ENCODE measurements around the gene TUBGCP6.

TUBGCP6 gene

DNA sequence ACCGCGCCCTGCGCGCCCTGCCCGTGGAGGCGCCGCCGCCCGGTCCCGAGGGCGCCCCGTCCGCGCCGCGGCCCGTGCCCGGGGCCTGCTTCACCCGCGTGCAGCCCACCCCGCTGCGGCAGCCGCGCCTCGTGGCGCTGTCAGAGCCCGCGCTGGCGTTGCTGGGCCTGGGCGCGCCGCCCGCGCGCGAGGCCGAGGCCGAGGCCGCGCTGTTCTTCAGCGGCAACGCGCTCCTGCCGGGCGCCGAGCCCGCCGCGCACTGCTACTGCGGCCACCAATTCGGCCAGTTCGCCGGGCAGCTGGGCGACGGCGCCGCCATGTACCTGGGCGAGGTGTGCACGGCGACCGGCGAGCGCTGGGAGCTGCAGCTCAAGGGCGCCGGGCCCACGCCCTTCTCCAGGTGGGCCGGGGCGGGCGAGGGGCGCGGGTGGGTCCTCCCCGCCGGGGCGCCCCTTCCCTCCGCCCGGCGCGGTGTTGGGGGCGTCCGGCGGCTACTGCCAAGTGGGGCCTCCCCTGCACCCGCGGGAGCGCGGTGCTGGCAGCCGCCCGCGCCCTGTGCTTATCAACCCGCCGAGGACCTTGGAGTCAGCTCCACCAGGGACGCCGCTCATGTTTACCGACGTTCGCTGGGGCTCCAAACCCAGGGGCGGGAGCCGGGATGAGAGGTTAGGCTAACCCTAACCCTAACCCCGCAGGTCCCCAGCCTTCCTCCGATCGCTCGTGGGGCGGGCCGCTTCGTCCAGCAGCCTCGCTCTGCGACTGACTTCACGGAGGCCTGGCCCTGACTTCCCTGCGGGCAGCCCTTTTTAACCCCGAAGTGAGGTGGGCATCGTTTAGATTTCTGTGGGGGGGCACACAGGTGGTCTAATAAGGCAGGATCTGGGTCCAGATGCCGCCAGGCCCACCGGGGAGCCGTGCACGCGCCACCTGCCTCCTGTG, 43.4 kb downstream of the TUBGCP6 start:
- no peak for TF ChIP-seq ZNF274 (IDR thresholded peaks at IDR 0.05; ENCODE audit: low read depth, low read length)
- H3K4me3 ChIP-seq (ENCODE audit: low read length) = peak overlapping the region; percentile 61

DNA sequence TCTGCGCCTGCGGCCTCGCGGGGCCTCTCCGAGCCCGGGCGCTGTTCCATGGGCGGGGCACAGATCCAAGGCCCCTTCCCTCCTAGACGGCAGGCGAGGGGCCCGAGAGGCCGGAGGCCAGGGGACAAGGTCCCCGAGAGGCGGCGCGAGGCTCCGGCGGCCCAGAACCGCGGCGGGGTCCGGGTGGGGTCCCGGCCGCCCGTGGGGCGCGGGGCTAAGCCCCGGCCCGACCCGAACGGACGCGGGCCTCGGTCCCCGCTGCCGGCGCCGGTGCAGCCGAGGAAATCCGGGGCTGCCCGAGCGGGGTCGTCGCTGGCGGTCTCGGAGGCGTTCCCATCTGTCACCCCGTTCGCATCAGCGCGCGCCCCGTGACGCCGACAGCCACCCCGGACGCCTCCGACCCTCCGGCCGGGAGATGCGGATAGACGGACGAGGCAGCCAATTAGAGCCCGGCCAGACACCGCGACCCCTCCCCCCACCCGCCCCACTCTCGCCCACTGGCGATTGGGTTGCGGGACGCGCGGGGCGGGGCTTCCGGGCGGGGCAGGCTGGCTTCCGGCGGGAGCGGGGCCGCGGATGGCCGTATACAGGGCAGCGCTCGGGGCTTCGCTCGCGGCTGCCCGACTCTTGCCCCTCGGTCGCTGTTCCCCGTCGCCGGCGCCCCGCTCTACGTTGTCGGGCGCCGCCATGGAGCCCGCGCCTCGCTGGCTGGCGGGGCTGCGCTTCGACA, 44.2 kb downstream of the TUBGCP6 start, which contains the start of gene SELENOO:
Gene SELENOO, plus strand, starts transcription at position 551 of the 730 bp plus-strand sequence. Its CDS starts 26 bp downstream, at position 577.
- H3K4me3 ChIP-seq (ENCODE audit: low read length) = peak within 1 kb of the TSS; percentile 85
- TF ChIP-seq ZNF274 (IDR thresholded peaks at IDR 0.05; ENCODE audit: low read depth, low read length) = no peak

- TF ChIP-seq ZNF274 (IDR thresholded peaks at IDR 0.05; ENCODE audit: low read depth, low read length) = no peak
- H3K4me3 ChIP-seq (ENCODE audit: low read length) = peak overlapping the region; percentile 85
Observed at GRCh38 chr22:50199829-50200460, 44.9 kb downstream of the TUBGCP6 start.

DNA sequence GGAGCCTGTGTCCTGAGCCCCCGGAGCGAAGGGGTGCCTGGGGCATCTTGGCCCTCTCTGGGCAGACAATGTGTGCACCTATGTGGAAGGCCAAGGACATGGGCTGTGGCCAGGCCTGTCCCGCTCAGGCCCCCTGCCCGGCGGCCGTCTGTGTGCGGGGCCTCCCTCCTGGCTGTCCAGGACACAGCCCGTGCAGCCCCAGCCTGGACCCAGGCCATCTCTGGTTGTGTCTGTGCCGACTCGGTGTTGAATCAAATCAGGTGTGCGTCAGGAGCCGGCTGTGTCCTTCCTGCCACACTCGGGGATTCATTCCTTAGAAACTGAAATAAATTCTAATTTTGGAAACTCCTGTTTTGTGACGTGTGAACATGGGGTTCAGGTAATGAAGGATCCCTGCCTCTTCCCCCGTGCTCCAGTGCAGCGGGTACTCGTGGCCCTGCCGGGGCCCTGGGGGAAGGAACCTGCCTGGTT, 45.5 kb downstream of the TUBGCP6 start:
- no peak for TF ChIP-seq ZNF274 (IDR thresholded peaks at IDR 0.05; ENCODE audit: low read depth, low read length)
- no peak overlapping the region for H3K4me3 ChIP-seq (ENCODE audit: low read length)

DNA sequence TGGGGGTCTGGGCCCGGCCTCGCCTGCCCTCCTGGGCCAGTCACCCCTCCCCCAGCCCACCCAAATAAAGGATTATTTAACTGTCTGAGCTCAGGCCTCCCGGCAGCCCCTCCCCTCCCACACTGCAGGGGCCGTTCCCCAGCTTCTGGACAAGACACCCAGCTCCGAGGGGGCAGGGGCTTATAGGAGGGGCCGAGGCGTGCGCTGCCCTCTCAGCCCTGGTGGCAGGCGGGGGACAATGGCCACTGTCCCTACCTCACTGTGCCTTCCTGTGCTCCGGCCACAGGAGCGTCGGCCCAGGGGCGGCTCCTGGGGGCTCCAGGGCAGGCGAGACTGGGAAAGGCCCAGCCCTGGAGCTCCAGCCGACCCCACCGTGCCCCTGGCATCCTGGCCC, 46.2 kb downstream of the TUBGCP6 start:
- no peak overlapping the region for H3K4me3 ChIP-seq (ENCODE audit: low read length)
- TF ChIP-seq ZNF274 (IDR thresholded peaks at IDR 0.05; ENCODE audit: low read depth, low read length) = no peak

GRCh38 chr22:50197856-50198623, 46.8 kb downstream of the TUBGCP6 start:
- no peak overlapping the region for H3K4me3 ChIP-seq (ENCODE audit: low read length)
- no peak for TF ChIP-seq ZNF274 (IDR thresholded peaks at IDR 0.05; ENCODE audit: low read depth, low read length)

DNA sequence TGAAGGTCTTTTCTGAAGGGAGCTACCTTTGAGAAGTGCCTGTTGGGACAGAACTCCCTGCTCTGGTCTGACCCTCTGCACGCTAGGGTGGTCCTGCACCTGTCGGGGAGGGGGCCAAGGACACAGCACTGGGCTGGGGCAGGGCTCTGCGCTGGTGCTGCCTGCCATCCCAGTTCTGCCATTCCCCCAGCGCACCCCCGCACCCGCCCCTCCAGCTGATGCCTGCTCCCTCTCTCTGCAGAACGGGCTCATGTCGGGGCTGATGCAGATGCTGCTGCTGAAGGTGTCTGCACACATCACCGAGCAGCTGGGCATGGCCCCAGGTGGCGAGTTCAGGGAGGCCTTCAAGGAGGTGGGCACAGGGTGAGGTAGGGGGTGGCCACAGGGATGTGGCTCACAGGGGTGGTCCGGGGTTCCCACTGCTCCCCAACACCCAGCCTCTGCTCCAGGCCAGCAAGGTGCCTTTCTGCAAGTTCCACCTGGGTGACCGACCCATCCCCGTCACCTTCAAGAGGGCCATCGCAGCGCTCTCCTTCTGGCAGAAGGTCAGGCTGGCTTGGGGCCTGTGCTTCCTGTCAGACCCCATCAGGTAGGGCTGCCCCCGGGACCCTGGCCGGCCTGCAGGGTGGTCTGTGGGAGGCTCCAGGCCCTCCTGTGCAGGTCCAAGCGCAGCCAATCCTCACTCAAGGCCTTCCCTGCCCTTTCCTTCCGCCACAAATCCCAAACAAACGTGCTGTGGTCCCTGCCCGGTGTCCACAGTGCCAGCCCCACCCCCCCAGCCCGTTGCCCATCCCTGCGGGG, 47.6 kb downstream of the TUBGCP6 start:
- no peak for TF ChIP-seq ZNF274 (IDR thresholded peaks at IDR 0.05; ENCODE audit: low read depth, low read length)

DNA sequence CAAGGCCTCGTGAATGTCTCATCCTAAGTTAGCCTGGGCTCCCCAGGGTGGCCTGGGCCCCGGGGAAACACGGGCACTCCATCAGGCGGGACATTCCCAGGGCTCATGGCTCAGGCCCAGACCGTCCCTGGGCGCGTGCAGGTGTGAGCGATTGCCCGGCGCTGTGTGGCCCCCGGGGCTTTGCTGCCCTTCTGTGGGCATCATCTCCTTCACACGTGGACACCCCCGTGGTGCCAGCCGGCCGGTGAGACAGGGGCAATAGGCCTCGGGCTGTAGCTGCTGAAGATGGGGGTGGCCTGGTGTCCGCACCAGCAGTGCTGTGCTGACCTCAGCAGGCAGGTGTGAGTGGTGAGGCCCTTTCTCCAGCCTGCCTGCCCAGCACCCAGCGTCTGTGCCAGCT, 48.6 kb downstream of the TUBGCP6 start:
- no peak overlapping the region for H3K4me3 ChIP-seq (ENCODE audit: low read length)
- no peak for TF ChIP-seq ZNF274 (IDR thresholded peaks at IDR 0.05; ENCODE audit: low read depth, low read length)

More for the DNA sequence above, 47.6 kb downstream of the TUBGCP6 start:
- H3K4me3 ChIP-seq (ENCODE audit: low read length) = no peak overlapping the region

DNA sequence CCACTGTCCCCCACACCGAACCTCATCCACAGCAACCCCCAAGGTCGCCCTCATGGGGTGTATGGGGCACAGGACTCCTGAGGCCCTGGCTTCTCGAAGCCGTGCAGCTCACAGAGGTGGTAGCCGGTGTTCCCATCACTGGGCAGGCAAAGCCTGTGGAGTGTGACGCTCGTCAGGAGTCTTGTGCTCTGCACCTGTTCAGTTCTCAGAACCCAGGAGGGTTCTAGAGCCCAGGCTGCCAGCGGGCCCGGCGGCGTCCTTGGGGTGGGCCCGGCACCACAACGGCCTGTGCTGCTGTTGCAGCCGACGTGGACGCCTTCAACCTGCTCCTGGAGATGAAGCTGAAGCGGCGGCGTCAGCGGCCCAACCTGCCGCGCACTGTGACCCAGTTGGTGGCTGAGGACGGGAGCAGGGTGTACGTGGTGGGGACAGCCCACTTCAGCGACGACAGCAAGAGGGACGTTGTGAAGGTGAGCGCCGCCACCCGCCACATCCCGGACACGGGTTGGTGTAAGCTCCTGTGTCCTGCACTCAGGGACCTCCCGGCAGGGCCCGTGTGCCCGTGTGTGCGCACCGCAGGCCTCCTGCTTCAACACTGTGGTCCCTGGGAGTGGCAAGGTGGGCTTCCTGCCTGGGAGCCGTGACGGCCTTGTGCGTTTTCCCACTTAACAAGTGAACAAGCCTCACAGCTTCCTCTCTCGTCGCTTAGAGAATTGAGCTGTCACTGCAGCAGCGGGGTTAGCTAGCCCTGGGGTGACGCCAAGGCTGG, 50.6 kb downstream of the TUBGCP6 start:
- TF ChIP-seq ZNF274 (IDR thresholded peaks at IDR 0.05; ENCODE audit: low read depth, low read length) = no peak
- no peak overlapping the region for H3K4me3 ChIP-seq (ENCODE audit: low read length)

DNA sequence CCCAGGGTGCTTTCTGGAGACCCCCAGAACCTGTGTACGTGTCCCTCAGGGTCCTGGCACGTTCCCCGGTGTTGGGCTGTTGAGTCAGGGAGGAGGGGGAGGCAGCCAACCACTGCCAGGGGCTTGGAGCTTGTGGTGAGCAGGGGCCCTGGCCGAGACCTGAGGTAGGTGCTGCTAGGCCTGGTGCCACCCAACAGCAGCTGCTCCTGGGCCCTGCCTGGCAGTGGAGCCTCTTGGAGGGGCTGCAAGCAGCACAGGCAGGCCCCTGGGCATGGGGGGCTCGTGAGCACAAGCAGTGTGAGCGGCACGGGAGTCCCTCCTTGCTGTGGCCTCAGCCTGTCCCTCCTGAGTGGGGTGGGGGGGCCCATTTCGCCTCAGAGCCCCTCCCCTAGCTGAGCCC, 51.2 kb downstream of the TUBGCP6 start:
- H3K4me3 ChIP-seq (ENCODE audit: low read length) = no peak overlapping the region
- TF ChIP-seq ZNF274 (IDR thresholded peaks at IDR 0.05; ENCODE audit: low read depth, low read length) = no peak

GRCh38 chr22:50192436-50193204, 52.2 kb downstream of the TUBGCP6 start:
- no peak for TF ChIP-seq ZNF274 (IDR thresholded peaks at IDR 0.05; ENCODE audit: low read depth, low read length)
- peak overlapping the region; percentile 4; the same call in 1 of the 2 replicates for H3K4me3 ChIP-seq (ENCODE audit: low read length)

All from GM08714 (cell line).